Measurements from ENCODE around the gene BCAP29.

The BCAP29 gene

DNA sequence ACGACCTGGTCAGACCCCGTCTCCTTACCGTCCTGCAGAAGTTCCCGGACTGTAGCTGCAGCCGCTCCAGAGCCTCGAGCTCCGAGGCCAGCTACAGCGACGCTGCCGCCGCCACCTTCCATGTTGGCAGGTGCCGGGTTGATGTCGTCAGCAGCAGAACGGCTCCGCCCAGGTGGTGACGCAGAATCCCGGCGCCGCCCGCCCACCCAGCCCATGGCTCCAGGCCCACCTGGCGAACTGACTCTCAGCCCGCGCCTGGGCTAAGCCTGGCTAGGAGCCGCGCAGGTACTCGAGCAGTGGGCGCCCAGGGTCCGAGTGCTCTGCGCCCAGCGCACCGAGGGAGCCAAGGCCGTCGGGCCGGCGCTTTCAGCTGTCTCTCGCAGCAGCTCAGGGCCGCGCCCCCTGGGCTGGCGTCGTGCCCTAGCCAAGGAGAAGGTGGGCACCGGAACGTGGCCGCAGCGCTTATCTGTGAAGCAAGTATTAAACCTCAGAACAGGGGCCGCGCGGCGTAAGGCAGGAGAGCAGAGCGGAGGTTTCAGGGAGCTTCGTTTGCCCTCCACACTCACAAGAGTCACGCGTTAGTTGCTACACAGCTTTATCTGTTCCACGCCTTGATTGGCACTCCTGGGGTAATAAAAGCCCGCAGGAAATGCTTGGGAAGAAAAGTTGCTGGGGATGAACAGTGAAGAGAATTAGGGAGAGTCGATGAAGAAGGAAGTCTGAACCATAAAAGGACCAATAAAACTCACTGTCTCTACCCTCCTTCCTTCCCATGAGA lies 16.1 kb upstream of the BCAP29 start, which contains the start of the genes COG5 and DUS4L (continued):
- TF ChIP-seq, protein P1, sequence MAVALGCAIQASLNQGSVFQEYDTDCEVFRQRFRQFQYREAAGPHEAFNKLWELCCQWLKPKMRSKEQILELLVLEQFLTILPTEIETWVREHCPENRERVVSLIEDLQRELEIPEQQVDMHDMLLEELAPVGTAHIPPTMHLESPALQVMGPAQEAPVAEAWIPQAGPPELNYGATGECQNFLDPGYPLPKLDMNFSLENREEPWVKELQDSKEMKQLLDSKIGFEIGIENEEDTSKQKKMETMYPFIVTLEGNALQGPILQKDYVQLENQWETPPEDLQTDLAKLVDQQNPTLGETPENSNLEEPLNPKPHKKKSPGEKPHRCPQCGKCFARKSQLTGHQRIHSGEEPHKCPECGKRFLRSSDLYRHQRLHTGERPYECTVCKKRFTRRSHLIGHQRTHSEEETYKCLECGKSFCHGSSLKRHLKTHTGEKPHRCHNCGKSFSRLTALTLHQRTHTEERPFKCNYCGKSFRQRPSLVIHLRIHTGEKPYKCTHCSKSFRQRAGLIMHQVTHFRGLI (tag by site-specific recombination; IDR thresholded peaks at IDR 0.05), result peak; percentile 68; the same call in 1 of the 2 replicates
- TF ChIP-seq ZNF426 (tag by site-specific recombination; IDR thresholded peaks at IDR 0.05), result no peak
- TF ChIP-seq KLF1 (tag by site-specific recombination; IDR thresholded peaks at IDR 0.05), result peak; percentile 88
- TF ChIP-seq GLIS2 (tag by site-specific recombination; IDR thresholded peaks at IDR 0.05), result peak; percentile 55; the same call in 1 of the 2 replicates
- TF ChIP-seq, protein P2, sequence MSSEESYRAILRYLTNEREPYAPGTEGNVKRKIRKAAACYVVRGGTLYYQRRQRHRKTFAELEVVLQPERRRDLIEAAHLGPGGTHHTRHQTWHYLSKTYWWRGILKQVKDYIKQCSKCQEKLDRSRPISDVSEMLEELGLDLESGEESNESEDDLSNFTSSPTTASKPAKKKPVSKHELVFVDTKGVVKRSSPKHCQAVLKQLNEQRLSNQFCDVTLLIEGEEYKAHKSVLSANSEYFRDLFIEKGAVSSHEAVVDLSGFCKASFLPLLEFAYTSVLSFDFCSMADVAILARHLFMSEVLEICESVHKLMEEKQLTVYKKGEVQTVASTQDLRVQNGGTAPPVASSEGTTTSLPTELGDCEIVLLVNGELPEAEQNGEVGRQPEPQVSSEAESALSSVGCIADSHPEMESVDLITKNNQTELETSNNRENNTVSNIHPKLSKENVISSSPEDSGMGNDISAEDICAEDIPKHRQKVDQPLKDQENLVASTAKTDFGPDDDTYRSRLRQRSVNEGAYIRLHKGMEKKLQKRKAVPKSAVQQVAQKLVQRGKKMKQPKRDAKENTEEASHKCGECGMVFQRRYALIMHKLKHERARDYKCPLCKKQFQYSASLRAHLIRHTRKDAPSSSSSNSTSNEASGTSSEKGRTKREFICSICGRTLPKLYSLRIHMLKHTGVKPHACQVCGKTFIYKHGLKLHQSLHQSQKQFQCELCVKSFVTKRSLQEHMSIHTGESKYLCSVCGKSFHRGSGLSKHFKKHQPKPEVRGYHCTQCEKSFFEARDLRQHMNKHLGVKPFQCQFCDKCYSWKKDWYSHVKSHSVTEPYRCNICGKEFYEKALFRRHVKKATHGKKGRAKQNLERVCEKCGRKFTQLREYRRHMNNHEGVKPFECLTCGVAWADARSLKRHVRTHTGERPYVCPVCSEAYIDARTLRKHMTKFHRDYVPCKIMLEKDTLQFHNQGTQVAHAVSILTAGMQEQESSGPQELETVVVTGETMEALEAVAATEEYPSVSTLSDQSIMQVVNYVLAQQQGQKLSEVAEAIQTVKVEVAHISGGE (tag by site-specific recombination; conservative IDR thresholded peaks at IDR 0.05; ENCODE audit: low read depth), result peak; percentile 22; the same call in 1 of the 2 replicates
- peak; percentile 94 for TF ChIP-seq SP3 (tag by site-specific recombination; IDR thresholded peaks at IDR 0.05)
- no peak for TF ChIP-seq ZNF747 (tag by site-specific recombination; IDR thresholded peaks at IDR 0.05)
- peak; percentile 94 for TF ChIP-seq KLF8 (tag by site-specific recombination; IDR thresholded peaks at IDR 0.05)
- 0 out of 2 replicates have a peak, but pooled peaks have one; percentile 36 for TF ChIP-seq SCRT2 (tag by site-specific recombination; IDR thresholded peaks at IDR 0.05)
- TF ChIP-seq, protein P3, sequence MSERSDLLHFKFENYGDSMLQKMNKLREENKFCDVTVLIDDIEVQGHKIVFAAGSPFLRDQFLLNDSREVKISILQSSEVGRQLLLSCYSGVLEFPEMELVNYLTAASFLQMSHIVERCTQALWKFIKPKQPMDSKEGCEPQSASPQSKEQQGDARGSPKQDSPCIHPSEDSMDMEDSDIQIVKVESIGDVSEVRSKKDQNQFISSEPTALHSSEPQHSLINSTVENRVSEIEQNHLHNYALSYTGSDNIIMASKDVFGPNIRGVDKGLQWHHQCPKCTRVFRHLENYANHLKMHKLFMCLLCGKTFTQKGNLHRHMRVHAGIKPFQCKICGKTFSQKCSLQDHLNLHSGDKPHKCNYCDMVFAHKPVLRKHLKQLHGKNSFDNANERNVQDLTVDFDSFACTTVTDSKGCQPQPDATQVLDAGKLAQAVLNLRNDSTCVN (tag by site-specific recombination; optimal IDR thresholded peaks at IDR 0.05), result peak; percentile 90
- TF ChIP-seq ZXDB (tag by site-specific recombination; IDR thresholded peaks at IDR 0.05), result peak; percentile 69; the same call in 1 of the 2 replicates
- peak; percentile 59 for TF ChIP-seq GLIS1 (tag by site-specific recombination; IDR thresholded peaks at IDR 0.05)
- TF ChIP-seq ZNF785 (tag by site-specific recombination; IDR thresholded peaks at IDR 0.05), result no peak
- peak; percentile 44; the same call in 1 of the 2 replicates for TF ChIP-seq ZNF76 (tag by site-specific recombination; IDR thresholded peaks at IDR 0.05; ENCODE audit: borderline replicate concordance, low read depth)
- TF ChIP-seq, protein P4, sequence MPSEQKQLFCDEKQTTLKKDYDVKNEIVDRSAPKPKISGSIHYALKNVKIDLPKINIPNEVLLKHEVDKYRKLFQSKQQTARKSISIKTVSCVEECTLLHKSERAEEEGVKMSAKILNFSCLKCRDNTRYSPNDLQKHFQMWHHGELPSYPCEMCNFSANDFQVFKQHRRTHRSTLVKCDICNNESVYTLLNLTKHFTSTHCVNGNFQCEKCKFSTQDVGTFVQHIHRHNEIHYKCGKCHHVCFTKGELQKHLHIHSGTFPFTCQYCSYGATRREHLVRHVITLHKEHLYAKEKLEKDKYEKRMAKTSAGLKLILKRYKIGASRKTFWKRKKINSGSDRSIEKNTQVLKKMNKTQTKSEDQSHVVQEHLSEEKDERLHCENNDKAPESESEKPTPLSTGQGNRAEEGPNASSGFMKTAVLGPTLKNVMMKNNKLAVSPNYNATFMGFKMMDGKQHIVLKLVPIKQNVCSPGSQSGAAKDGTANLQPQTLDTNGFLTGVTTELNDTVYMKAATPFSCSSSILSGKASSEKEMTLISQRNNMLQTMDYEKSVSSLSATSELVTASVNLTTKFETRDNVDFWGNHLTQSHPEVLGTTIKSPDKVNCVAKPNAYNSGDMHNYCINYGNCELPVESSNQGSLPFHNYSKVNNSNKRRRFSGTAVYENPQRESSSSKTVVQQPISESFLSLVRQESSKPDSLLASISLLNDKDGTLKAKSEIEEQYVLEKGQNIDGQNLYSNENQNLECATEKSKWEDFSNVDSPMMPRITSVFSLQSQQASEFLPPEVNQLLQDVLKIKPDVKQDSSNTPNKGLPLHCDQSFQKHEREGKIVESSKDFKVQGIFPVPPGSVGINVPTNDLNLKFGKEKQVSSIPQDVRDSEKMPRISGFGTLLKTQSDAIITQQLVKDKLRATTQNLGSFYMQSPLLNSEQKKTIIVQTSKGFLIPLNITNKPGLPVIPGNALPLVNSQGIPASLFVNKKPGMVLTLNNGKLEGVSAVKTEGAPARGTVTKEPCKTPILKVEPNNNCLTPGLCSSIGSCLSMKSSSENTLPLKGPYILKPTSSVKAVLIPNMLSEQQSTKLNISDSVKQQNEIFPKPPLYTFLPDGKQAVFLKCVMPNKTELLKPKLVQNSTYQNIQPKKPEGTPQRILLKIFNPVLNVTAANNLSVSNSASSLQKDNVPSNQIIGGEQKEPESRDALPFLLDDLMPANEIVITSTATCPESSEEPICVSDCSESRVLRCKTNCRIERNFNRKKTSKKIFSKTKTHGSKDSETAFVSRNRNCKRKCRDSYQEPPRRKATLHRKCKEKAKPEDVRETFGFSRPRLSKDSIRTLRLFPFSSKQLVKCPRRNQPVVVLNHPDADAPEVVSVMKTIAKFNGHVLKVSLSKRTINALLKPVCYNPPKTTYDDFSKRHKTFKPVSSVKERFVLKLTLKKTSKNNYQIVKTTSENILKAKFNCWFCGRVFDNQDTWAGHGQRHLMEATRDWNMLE (tag by site-specific recombination; conservative IDR thresholded peaks at IDR 0.05; ENCODE audit: low read depth), result 0 out of 2 replicates have a peak, but pooled peaks have one; percentile 31
- TF ChIP-seq HOXC10 (CRISPR knock-in tag; IDR thresholded peaks at IDR 0.05), result no peak
- peak; percentile 85 for TF ChIP-seq KLF7 (tag by site-specific recombination; IDR thresholded peaks at IDR 0.05; ENCODE audit: borderline replicate concordance)
- no peak for TF ChIP-seq ZNF112 (tag by site-specific recombination; IDR thresholded peaks at IDR 0.05)
- no peak for TF ChIP-seq ZNF23 (tag by site-specific recombination; IDR thresholded peaks at IDR 0.05; ENCODE audit: borderline replicate concordance)
- TF ChIP-seq ZBTB17 (tag by site-specific recombination; IDR thresholded peaks at IDR 0.05), result peak; percentile 96
- TF ChIP-seq, protein P5, sequence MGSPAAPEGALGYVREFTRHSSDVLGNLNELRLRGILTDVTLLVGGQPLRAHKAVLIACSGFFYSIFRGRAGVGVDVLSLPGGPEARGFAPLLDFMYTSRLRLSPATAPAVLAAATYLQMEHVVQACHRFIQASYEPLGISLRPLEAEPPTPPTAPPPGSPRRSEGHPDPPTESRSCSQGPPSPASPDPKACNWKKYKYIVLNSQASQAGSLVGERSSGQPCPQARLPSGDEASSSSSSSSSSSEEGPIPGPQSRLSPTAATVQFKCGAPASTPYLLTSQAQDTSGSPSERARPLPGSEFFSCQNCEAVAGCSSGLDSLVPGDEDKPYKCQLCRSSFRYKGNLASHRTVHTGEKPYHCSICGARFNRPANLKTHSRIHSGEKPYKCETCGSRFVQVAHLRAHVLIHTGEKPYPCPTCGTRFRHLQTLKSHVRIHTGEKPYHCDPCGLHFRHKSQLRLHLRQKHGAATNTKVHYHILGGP (tag by site-specific recombination; IDR thresholded peaks at IDR 0.05), result 0 out of 2 replicates have a peak, but pooled peaks have one; percentile 30
- TF ChIP-seq, protein P6, sequence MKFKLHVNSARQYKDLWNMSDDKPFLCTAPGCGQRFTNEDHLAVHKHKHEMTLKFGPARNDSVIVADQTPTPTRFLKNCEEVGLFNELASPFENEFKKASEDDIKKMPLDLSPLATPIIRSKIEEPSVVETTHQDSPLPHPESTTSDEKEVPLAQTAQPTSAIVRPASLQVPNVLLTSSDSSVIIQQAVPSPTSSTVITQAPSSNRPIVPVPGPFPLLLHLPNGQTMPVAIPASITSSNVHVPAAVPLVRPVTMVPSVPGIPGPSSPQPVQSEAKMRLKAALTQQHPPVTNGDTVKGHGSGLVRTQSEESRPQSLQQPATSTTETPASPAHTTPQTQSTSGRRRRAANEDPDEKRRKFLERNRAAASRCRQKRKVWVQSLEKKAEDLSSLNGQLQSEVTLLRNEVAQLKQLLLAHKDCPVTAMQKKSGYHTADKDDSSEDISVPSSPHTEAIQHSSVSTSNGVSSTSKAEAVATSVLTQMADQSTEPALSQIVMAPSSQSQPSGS (tag by site-specific recombination; IDR thresholded peaks at IDR 0.05; ENCODE audit: low read depth), result peak; percentile 83
- TF ChIP-seq ZFP69B (tag by site-specific recombination; IDR thresholded peaks at IDR 0.05), result 0 out of 2 replicates have a peak, but pooled peaks have one; percentile 17
- 0 out of 2 replicates have a peak, but pooled peaks have one; percentile 37 for TF ChIP-seq ZNF561 (tag by site-specific recombination; IDR thresholded peaks at IDR 0.05; ENCODE audit: borderline replicate concordance)

All from HEK293 (cell line).